H1 (cell line): Measurements from ENCODE around the gene CCDC15. TPM values are rescaled to one million over a fixed set of nuclear protein-coding genes. Genes with fewer than 3 reads are reported as not detected.

Experiments
- CTCF ChIA-PET: fragments of 300-600 bp; sonication (Branson Sonifier 250); formaldehyde crosslinking; loops from one replicate; lab custom pipeline; 2021; ENCODE audit not compliant: partially characterized antibody; lab: Charles Lee
- POLR2A ChIA-PET: fragments of 300-600 bp; sonication (Branson Sonifier 250); formaldehyde crosslinking; loops from one replicate; lab custom pipeline; 2021; ENCODE audit warnings: inconsistent platforms; ENCODE audit not compliant: partially characterized antibody; lab: Charles Lee
- DNase-seq, 2 experiments: peaks; one replicate each; pipeline versions ENCODE4 v3.0.0 to v3.0.0-alpha.2; 2010 to 2022; ENCODE audit warnings: low spot score in 2 of 2, low read depth in 1 of 2, mixed read lengths in 1 of 2
- FAIRE-seq: peaks from 2 replicates; lab custom pipeline; 2011; peaks lifted over from hg19 to GRCh38; lab: Jason Lieb, UNC
- H2AFZ ChIP-seq: 2 replicates; pipeline ENCODE4 v1.8.1; 2012; ENCODE audit warnings: low read length, inconsistent platforms
- H2AK5ac ChIP-seq: 2 replicates; pipeline ENCODE4 v1.6.1; 2013; ENCODE audit warnings: low read depth, low read length
- H2BK120ac ChIP-seq: replicated peaks from 2 replicates; pipeline ENCODE3; 2013; ENCODE audit warnings: low read depth, low read length, inconsistent platforms
- H2BK12ac ChIP-seq: 2 replicates; pipeline ENCODE4 v1.6.1; 2013; ENCODE audit warnings: low read depth, low read length
- H2BK15ac ChIP-seq: 2 replicates; pipeline ENCODE4 v1.6.1; 2013; ENCODE audit warnings: low read length
- H2BK20ac ChIP-seq: 2 replicates; pipeline ENCODE4 v1.6.1; 2013; ENCODE audit warnings: low read length
- H2BK5ac ChIP-seq: 2 replicates; pipeline ENCODE4 v1.6.1; 2013; ENCODE audit warnings: low read depth, low read length
- H3K14ac ChIP-seq: 2 replicates; pipeline ENCODE4 v1.6.1; 2013; ENCODE audit warnings: inconsistent platforms; ENCODE audit not compliant: insufficient read length
- H3K18ac ChIP-seq: 2 replicates; pipeline ENCODE4 v1.6.1; 2013; ENCODE audit warnings: low read length; ENCODE audit errors: extremely low read depth
- H3K23ac ChIP-seq: 2 replicates; pipeline ENCODE4 v1.6.1; 2013; ENCODE audit warnings: inconsistent platforms; ENCODE audit not compliant: insufficient read length
- H3K23me2 ChIP-seq: 2 replicates; pipeline ENCODE4 v1.6.1; 2013; ENCODE audit warnings: low read depth, low read length
- H3K27ac ChIP-seq: 2 replicates; pipeline ENCODE4 v1.6.1; 2011; ENCODE audit warnings: low read depth, low read length, inconsistent platforms
- H3K27me3 ChIP-seq, 4 experiments: replicated peaks in 1 of 4; 1 replicate in 1 of 4; 2 replicates in 3 of 4; pipeline versions ENCODE4 v1.6.1 to v1.8.1; 2011 to 2013; ENCODE audit warnings: low read length in 3 of 4, mild to moderate bottlenecking in 3 of 4, inconsistent platforms in 2 of 4, mixed read lengths in 2 of 4, moderate library complexity in 1 of 4; ENCODE audit not compliant: control insufficient read depth in 3 of 4, insufficient read depth in 3 of 4; ENCODE audit errors: extremely low read depth in 1 of 4
- H3K36me3 ChIP-seq, 4 experiments: 2 replicates each; pipeline versions ENCODE4 v1.6.1 to v1.8.1; 2011 to 2013; ENCODE audit warnings: mild to moderate bottlenecking in 4 of 4, low read length in 3 of 4, moderate library complexity in 2 of 4, control low read depth in 1 of 4, inconsistent platforms in 1 of 4; ENCODE audit not compliant: insufficient read depth in 4 of 4, control insufficient read depth in 2 of 4
- H3K4ac ChIP-seq: replicated peaks from 2 replicates; pipeline ENCODE3; 2013; ENCODE audit warnings: low read length, low read depth, mixed read lengths, inconsistent platforms; ENCODE audit not compliant: insufficient read length
- H3K4me1 ChIP-seq, 4 experiments: replicated peaks in 1 of 4; 1 replicate in 1 of 4; 2 replicates in 3 of 4; pipeline versions ENCODE4 v1.6.1 to v1.8.1; 2011 to 2013; ENCODE audit warnings: low read length in 3 of 4, inconsistent platforms in 2 of 4, mixed read lengths in 1 of 4; ENCODE audit not compliant: insufficient read depth in 4 of 4, control insufficient read depth in 3 of 4
- H3K4me2 ChIP-seq, 2 experiments: 2 replicates each; pipeline versions ENCODE4 v1.6.1 to v1.8.1; 2011 to 2013; ENCODE audit warnings: low read depth in 2 of 2, low read length in 2 of 2, control low read depth in 1 of 2, inconsistent platforms in 1 of 2, mild to moderate bottlenecking in 1 of 2; ENCODE audit not compliant: insufficient read depth in 1 of 2
- H3K4me3 ChIP-seq, 4 experiments: fragments of 200-600, 300-600 bp in 1 of 4; sonication (generic), shearing (Covaris generic), sonication (Bioruptor Twin) in 1 of 4; 2 replicates each; pipeline versions ENCODE4 v1.5.1 to v1.8.1; 2011 to 2016; ENCODE audit warnings: low read length in 4 of 4, low read depth in 3 of 4, control low read depth in 2 of 4, inconsistent platforms in 2 of 4, mild to moderate bottlenecking in 2 of 4, mixed read lengths in 1 of 4, moderate library complexity in 1 of 4; ENCODE audit not compliant: insufficient read depth in 2 of 4; ENCODE audit errors: extremely low read depth in 1 of 4
- H3K56ac ChIP-seq: replicated peaks from 2 replicates; pipeline ENCODE3; 2013; ENCODE audit warnings: low read depth, mild to moderate bottlenecking, mixed read lengths, low read length, inconsistent platforms; ENCODE audit not compliant: insufficient read length
- H3K79me1 ChIP-seq: 2 replicates; pipeline ENCODE4 v1.6.1; 2013; ENCODE audit warnings: low read depth, low read length, control low read depth
- H3K79me2 ChIP-seq, 2 experiments: 2 replicates each; pipeline versions ENCODE4 v1.6.1 to v1.8.1; 2012 to 2013; ENCODE audit warnings: low read length in 2 of 2, mild to moderate bottlenecking in 2 of 2, inconsistent platforms in 1 of 2; ENCODE audit not compliant: insufficient read depth in 2 of 2, control insufficient read depth in 1 of 2
- H3K9ac ChIP-seq, 4 experiments: replicated peaks in 1 of 4; 1 replicate in 1 of 4; 2 replicates in 3 of 4; pipeline versions ENCODE4 v1.6.1 to v1.8.1; 2011 to 2013; ENCODE audit warnings: low read depth in 3 of 4, low read length in 3 of 4, control low read depth in 2 of 4, mild to moderate bottlenecking in 2 of 4, moderate library complexity in 2 of 4, inconsistent platforms in 1 of 4; ENCODE audit errors: extremely low read depth in 1 of 4
- H3K9me3 ChIP-seq, 2 experiments: 2 replicates each; pipeline versions ENCODE4 v1.6.1 to v1.8.1; 2012 to 2013; ENCODE audit warnings: mild to moderate bottlenecking in 2 of 2, moderate library complexity in 2 of 2, control low read depth in 1 of 2, inconsistent platforms in 1 of 2, low read depth in 1 of 2, low read length in 1 of 2, mixed read lengths in 1 of 2; ENCODE audit not compliant: insufficient read depth in 2 of 2
- H4K20me1 ChIP-seq, 2 experiments: replicated peaks in 1 of 2; 2 replicates each; pipeline versions ENCODE3 to v1.8.1; 2011 to 2013; ENCODE audit warnings: inconsistent platforms in 2 of 2, low read length in 2 of 2, mild to moderate bottlenecking in 1 of 2; ENCODE audit not compliant: insufficient read depth in 2 of 2, control insufficient read depth in 1 of 2
- H4K5ac ChIP-seq: 2 replicates; pipeline ENCODE4 v1.6.1; 2013; ENCODE audit warnings: low read length, low read depth, mixed read lengths, inconsistent platforms; ENCODE audit not compliant: insufficient read length
- H4K8ac ChIP-seq: 2 replicates; pipeline ENCODE4 v1.8.0; 2013; ENCODE audit warnings: mild to moderate bottlenecking, moderate library complexity, low read length, inconsistent platforms; ENCODE audit not compliant: insufficient read depth; ENCODE audit errors: extremely low read depth
- H4K91ac ChIP-seq: replicated peaks from 2 replicates; pipeline ENCODE3; 2013; ENCODE audit warnings: low read length, mixed read lengths, inconsistent platforms; ENCODE audit not compliant: insufficient read length
- BCL11A ChIP-seq, 2 experiments: IDR thresholded peaks; one replicate each; pipeline ENCODE4 v1.6.1; 2011; ENCODE audit warnings: low read depth in 2 of 2, low read length in 2 of 2, mild to moderate bottlenecking in 2 of 2
- CHD1 ChIP-seq: IDR thresholded peaks from 2 replicates; pipeline ENCODE4 v1.6.1; 2012; ENCODE audit warnings: low read depth, low read length, improper control_type of control experiment
- NANOG ChIP-seq: IDR thresholded peaks from 2 replicates; pipeline ENCODE4 v1.6.1; 2011; ENCODE audit warnings: low read length, low read depth, mild to moderate bottlenecking, inconsistent platforms; ENCODE audit not compliant: insufficient read depth, poor library complexity, severe bottlenecking
- POLR2A ChIP-seq, 2 experiments: IDR thresholded peaks; 1 replicate in 1 of 2; 2 replicates in 1 of 2; pipeline ENCODE4 v1.6.1; 2011; ENCODE audit warnings: low read depth in 2 of 2, low read length in 2 of 2, mild to moderate bottlenecking in 2 of 2; ENCODE audit errors: control extremely low read depth in 1 of 2
- SP4 ChIP-seq: IDR thresholded peaks from 2 replicates; pipeline ENCODE4 v1.6.1; 2012; ENCODE audit warnings: low read length, inconsistent platforms
- SUZ12 ChIP-seq: fragments of 200-600 bp; sonication (generic); IDR thresholded peaks from 2 replicates; pipeline ENCODE4 v1.6.1; 2012; ENCODE audit warnings: mild to moderate bottlenecking, inconsistent platforms, low read length, moderate library complexity, mixed read lengths
- whole genome bisulfite sequencing, 2 experiments: shearing (Covaris generic) in 1 of 2; methylation state at CpG; one replicate each; pipeline versions ENCODE4 v1.1.6 to v1.1.7; 2013 to 2015; ENCODE audit warnings: low lambda C conversion rate in 2 of 2, mixed read lengths in 2 of 2, inconsistent platforms in 1 of 2, low coverage in 1 of 2, missing lambda C conversion rate in 1 of 2; ENCODE audit not compliant: insufficient replicate concordance in 2 of 2, insufficient coverage in 1 of 2, insufficient read length in 1 of 2; ENCODE audit errors: extremely low coverage in 1 of 2, missing lambda C conversion rate in 1 of 2; 5-methylcytosine and 5-hydroxymethylcytosine counted together
- polyA plus RNA-seq, 7 experiments: library from polyadenylated mRNA; depleted of rRNA in 3 of 7; stranded (reverse) in 5 of 7; unstranded in 2 of 7; fragments of >200 nt in 5 of 7; fragments of 200-250 nt in 2 of 7; gene quantifications; 1 replicate in 5 of 7; 2 replicates in 1 of 7; 4 replicates in 1 of 7; pipeline versions ENCODE4 v1.2.1 to v1.2.3, GENCODE V29; 2011 to 2013; ENCODE audit warnings: missing spikeins in 2 of 7, mixed read lengths in 2 of 7
- total RNA-seq: library from RNA; stranded (reverse); fragmentation: NEBNext Ultra II Directional; extraction: Animal tissue kit (Norgen Biotek cat#: 25700); gene quantifications from 2 replicates; pipeline ENCODE4 v1.2.1, GENCODE V29; 2021
- TF ChIP-seq, protein P1 (sequence below): IDR thresholded peaks from 2 replicates; pipeline ENCODE4 v1.6.1; 2011; ENCODE audit warnings: low read depth, mild to moderate bottlenecking, low read length; ENCODE audit not compliant: insufficient read depth

CCDC15 gene
- total and polyA plus RNA-seq, 2 of the 8 experiments (the other 6 are each of a cell fraction or from before 2014, with no cell fraction given): 1.5 to 3.1 TPM

DNA sequence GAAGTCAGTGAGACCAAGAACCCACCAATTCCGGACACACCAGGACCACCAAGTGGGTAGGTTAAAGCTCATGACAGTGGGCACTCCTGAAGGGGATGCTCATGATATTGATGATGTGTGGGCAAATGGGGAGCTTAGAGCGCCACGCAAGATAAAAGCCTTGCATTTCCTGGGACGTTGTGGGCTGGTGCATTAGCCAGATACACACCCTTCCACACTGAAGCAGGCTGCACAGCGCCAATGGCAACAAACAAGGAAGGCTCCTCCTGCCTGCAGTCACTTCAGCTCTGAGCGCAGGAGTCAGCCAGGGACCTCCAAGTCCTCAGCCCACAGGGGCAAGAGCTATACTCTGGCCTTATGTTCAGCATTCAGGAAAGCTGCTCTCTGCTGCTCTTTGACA is 136.8 kb downstream of the CCDC15 start:
- no peak overlapping the region for H3K4ac ChIP-seq
- no peak overlapping the region for H2AFZ ChIP-seq
- H3K14ac ChIP-seq: no peak overlapping the region
- H3K23ac ChIP-seq: no peak overlapping the region
- no peak overlapping the region for H3K9ac ChIP-seq
- H2BK5ac ChIP-seq: no peak overlapping the region
- POLR2A ChIA-PET: interaction anchor here (0.9 to 1.1 kb wide), 2 partner anchors 15 to 255 kb away, joined by 3 to 5 read pairs; no protein-coding TSS in a partner anchor
- no peak overlapping the region for H2BK12ac ChIP-seq
- H4K20me1 ChIP-seq: no peaks in the 10 kb centered on the region
- H3K4me3 ChIP-seq: no peak overlapping the region
- no peak overlapping the region for H4K8ac ChIP-seq
- no peak overlapping the region for H3K27ac ChIP-seq
- no peak overlapping the region for H2BK20ac ChIP-seq
- no peaks in the 10 kb centered on the region for H3K36me3 ChIP-seq
- no peak overlapping the region for H2AK5ac ChIP-seq
- DNase-seq (no peak), FAIRE-seq (no peak)
- H3K9me3 ChIP-seq: no peaks in the 10 kb centered on the region
- no peak overlapping the region for H2BK120ac ChIP-seq
- H3K27me3 ChIP-seq: no peaks in the 10 kb centered on the region
- no peak overlapping the region for H3K18ac ChIP-seq
- no peak overlapping the region for H4K5ac ChIP-seq
- no peak overlapping the region for H3K56ac ChIP-seq
- peaks cover 2 to 12% (median 6%) of the 10 kb centered on the region in 4 experiments; a peak in 6 of 7 replicates for H3K4me1 ChIP-seq
- H3K23me2 ChIP-seq: no peaks in the 10 kb centered on the region
- H4K91ac ChIP-seq: no peak overlapping the region
- TF ChIP-seq POLR2A (IDR thresholded peaks at IDR 0.05; ENCODE audit: control extremely low read depth in 1 of 2, low read depth in 2 of 2, low read length in 2 of 2) (no peak), SP4 (no peak), BCL11A (IDR thresholded peaks at IDR 0.05; ENCODE audit: low read depth in 2 of 2, low read length in 2 of 2) (no peak), SUZ12 (no peak), NANOG (no peak), CHD1 (no peak)
- TF ChIP-seq, protein P1, sequence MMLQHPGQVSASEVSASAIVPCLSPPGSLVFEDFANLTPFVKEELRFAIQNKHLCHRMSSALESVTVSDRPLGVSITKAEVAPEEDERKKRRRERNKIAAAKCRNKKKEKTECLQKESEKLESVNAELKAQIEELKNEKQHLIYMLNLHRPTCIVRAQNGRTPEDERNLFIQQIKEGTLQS: no peak
- WGBS, 2 experiments: 87% methylated on average over 6 of the region's 6 CpGs; no CpG with 5 or more reads in 1 of the 2 experiments
- CTCF ChIA-PET: interaction anchor here (0.6 to 29.4 kb wide), 82 partner anchors 9 to 1552 kb away, joined by 3 to 486 read pairs (median 5); partner anchors contain the start of genes ROBO4, SLC37A2 and TMEM218
- no peaks in the 10 kb centered on the region for H3K79me2 ChIP-seq
- H3K79me1 ChIP-seq: no peaks in the 10 kb centered on the region
- H2BK15ac ChIP-seq: no peak overlapping the region
- no peak overlapping the region for H3K4me2 ChIP-seq
